GM12878 (cell line): ENCODE measurements around the gene PLEKHJ1. TPM values are rescaled to one million over a fixed set of nuclear protein-coding genes. Genes with fewer than 3 reads are reported as not detected.
A peak's percentile ranks its signal among the peaks of the same experiment; 100 is the strongest.

Experiments
- E2F8 ChIP-seq: fragments of 450-650 bp; IDR thresholded peaks from 2 replicates; pipeline ENCODE4 v1.6.1; 2018; ENCODE audit warnings: mild to moderate bottlenecking, low read depth, moderate library complexity; ENCODE audit not compliant: partially characterized antibody
- EP300 ChIP-seq, 2 experiments: fragments of 150-350 bp in 1 of 2; IDR thresholded peaks; 2 replicates each; pipeline ENCODE4 v1.6.1; 2011 to 2012; ENCODE audit warnings: low read depth in 2 of 2, low read length in 2 of 2, borderline replicate concordance in 1 of 2, improper control_type of control experiment in 1 of 2, inconsistent platforms in 1 of 2; ENCODE audit not compliant: control insufficient read depth in 1 of 2
- ETV6 ChIP-seq, 2 experiments: fragments of 450-650 bp in 1 of 2; IDR thresholded peaks in 1 of 2; conservative IDR thresholded peaks in 1 of 2; 2 replicates each; pipeline ENCODE4 v1.6.1; 2014; ENCODE audit warnings: antibody characterized with exemption in 1 of 2, borderline replicate concordance in 1 of 2, low read depth in 1 of 2, mild to moderate bottlenecking in 1 of 2, moderate library complexity in 1 of 2
- FOXK2 ChIP-seq: fragments of 450-650 bp; IDR thresholded peaks from 2 replicates; pipeline ENCODE4 v1.6.1; 2017; ENCODE audit warnings: mild to moderate bottlenecking, moderate library complexity
- GABPA ChIP-seq: IDR thresholded peaks from 2 replicates; pipeline ENCODE4 v1.6.1; 2014; ENCODE audit warnings: antibody characterized with exemption, low read depth, mild to moderate bottlenecking, inconsistent platforms
- HDGF ChIP-seq: fragments of 450-650 bp; IDR thresholded peaks from 2 replicates; pipeline ENCODE4 v1.6.1; 2016; ENCODE audit warnings: antibody characterized with exemption
- MTA2 ChIP-seq: fragments of 450-650 bp; IDR thresholded peaks from 2 replicates; pipeline ENCODE4 v1.6.1; 2016; ENCODE audit warnings: low read depth, mild to moderate bottlenecking, moderate library complexity
- NFIC ChIP-seq: IDR thresholded peaks from 2 replicates; pipeline ENCODE4 v1.6.1; 2012; ENCODE audit warnings: low read depth, mild to moderate bottlenecking, inconsistent platforms, low read length, moderate library complexity
- NR2C1 ChIP-seq: fragments of 450-650 bp; IDR thresholded peaks from 2 replicates; pipeline ENCODE4 v1.6.1; 2017; ENCODE audit warnings: antibody characterized with exemption, mild to moderate bottlenecking, moderate library complexity
- PML ChIP-seq: IDR thresholded peaks from 2 replicates; pipeline ENCODE4 v1.6.1; 2012; ENCODE audit warnings: low read length, inconsistent platforms
- POLR2AphosphoS2 ChIP-seq: IDR thresholded peaks from 2 replicates; pipeline ENCODE4 v1.6.1; 2011; ENCODE audit warnings: low read depth, mild to moderate bottlenecking, low read length, improper control_type of control experiment, moderate library complexity
- RB1 ChIP-seq: fragments of 450-650 bp; formaldehyde crosslinking; IDR thresholded peaks from 2 replicates; pipeline ENCODE4 v1.6.1; 2017; ENCODE audit warnings: mild to moderate bottlenecking, borderline replicate concordance
- RFX5 ChIP-seq: IDR thresholded peaks from 2 replicates; pipeline ENCODE4 v1.6.1; 2011; ENCODE audit warnings: low read depth, low read length, improper control_type of control experiment
- RUNX3 ChIP-seq: IDR thresholded peaks from 2 replicates; pipeline ENCODE4 v1.6.1; 2012; ENCODE audit warnings: low read length, inconsistent platforms
- SMAD1 ChIP-seq: fragments of 450-650 bp; IDR thresholded peaks from 2 replicates; pipeline ENCODE4 v1.6.1; 2018; ENCODE audit warnings: mild to moderate bottlenecking, low read depth; ENCODE audit not compliant: partially characterized antibody
- SREBF2 ChIP-seq: IDR thresholded peaks from 2 replicates; pipeline ENCODE4 v1.6.1; 2012; ENCODE audit warnings: mild to moderate bottlenecking, low read length
- SRF ChIP-seq, 2 experiments: IDR thresholded peaks; 2 replicates each; pipeline ENCODE4 v1.6.1; 2011; ENCODE audit warnings: low read depth in 2 of 2, low read length in 2 of 2, mild to moderate bottlenecking in 1 of 2, moderate library complexity in 1 of 2
- TCF7 ChIP-seq: IDR thresholded peaks from 2 replicates; pipeline ENCODE4 v1.6.1; 2014; ENCODE audit warnings: antibody characterized with exemption, borderline replicate concordance
- YY1 ChIP-seq: IDR thresholded peaks from 2 replicates; pipeline ENCODE4 v1.6.1; 2011; ENCODE audit warnings: low read depth, mild to moderate bottlenecking, low read length
- polyA plus RNA-seq, 11 experiments: library from polyadenylated mRNA; depleted of rRNA in 4 of 11; unstranded in 6 of 11; stranded (reverse) in 5 of 11; fragments of >200 nt; fragmentation: Nextera tagmentation in 4 of 11; fragmentation: Illumina TruSeq in 1 of 11; extraction: Ambion mirVana in 4 of 11; extraction: Trizol in 1 of 11; gene quantifications; 1 replicate in 1 of 11; 2 replicates in 10 of 11; pipeline versions ENCODE4 v1.2.1 to v1.2.3, GENCODE V29; 2011 to 2016; ENCODE audit warnings: inconsistent platforms in 2 of 11, missing spikeins in 2 of 11, low read depth in 1 of 11
- total RNA-seq, 4 experiments: library from RNA; depleted of rRNA in 3 of 4; stranded (reverse); fragments of >200 nt in 3 of 4; fragmentation: Illumina TruSeq in 1 of 4; extraction: Trizol in 1 of 4; gene quantifications; 2 replicates each; pipeline versions ENCODE4 v1.2.1 to v1.2.3, GENCODE V29; 2013 to 2021
- TF ChIP-seq, protein P1 (sequence below): fragments of 450-650 bp; IDR thresholded peaks from 2 replicates; pipeline ENCODE4 v1.6.1; 2016; ENCODE audit warnings: mild to moderate bottlenecking, moderate library complexity, borderline replicate concordance
- TF ChIP-seq, protein P2 (sequence below): fragments of 450-650 bp; conservative IDR thresholded peaks from 2 replicates; pipeline ENCODE4 v1.6.1; 2017; ENCODE audit warnings: mild to moderate bottlenecking, moderate library complexity

Gene PLEKHJ1
- total and polyA plus RNA-seq, 10 of the 15 experiments (the other 5 are each of a cell fraction or from before 2014, with no cell fraction given), result 1.3 to 133 (median 75.0) TPM

- no peak for TF ChIP-seq ETV6 (conservative IDR thresholded peaks at IDR 0.05 in 1 of 2, IDR thresholded peaks at IDR 0.05 in 1 of 2; ENCODE audit: borderline replicate concordance in 1 of 2, low read depth in 1 of 2)
- TF ChIP-seq, protein P1, sequence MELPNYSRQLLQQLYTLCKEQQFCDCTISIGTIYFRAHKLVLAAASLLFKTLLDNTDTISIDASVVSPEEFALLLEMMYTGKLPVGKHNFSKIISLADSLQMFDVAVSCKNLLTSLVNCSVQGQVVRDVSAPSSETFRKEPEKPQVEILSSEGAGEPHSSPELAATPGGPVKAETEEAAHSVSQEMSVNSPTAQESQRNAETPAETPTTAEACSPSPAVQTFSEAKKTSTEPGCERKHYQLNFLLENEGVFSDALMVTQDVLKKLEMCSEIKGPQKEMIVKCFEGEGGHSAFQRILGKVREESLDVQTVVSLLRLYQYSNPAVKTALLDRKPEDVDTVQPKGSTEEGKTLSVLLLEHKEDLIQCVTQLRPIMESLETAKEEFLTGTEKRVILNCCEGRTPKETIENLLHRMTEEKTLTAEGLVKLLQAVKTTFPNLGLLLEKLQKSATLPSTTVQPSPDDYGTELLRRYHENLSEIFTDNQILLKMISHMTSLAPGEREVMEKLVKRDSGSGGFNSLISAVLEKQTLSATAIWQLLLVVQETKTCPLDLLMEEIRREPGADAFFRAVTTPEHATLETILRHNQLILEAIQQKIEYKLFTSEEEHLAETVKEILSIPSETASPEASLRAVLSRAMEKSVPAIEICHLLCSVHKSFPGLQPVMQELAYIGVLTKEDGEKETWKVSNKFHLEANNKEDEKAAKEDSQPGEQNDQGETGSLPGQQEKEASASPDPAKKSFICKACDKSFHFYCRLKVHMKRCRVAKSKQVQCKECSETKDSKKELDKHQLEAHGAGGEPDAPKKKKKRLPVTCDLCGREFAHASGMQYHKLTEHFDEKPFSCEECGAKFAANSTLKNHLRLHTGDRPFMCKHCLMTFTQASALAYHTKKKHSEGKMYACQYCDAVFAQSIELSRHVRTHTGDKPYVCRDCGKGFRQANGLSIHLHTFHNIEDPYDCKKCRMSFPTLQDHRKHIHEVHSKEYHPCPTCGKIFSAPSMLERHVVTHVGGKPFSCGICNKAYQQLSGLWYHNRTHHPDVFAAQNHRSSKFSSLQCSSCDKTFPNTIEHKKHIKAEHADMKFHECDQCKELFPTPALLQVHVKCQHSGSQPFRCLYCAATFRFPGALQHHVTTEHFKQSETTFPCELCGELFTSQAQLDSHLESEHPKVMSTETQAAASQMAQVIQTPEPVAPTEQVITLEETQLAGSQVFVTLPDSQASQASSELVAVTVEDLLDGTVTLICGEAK, result no peak
- TF ChIP-seq NR2C1, result no peak; the same call in 1 of the 2 replicates
- TF ChIP-seq POLR2AphosphoS2, result peak; percentile 100
- no peak for TF ChIP-seq FOXK2
- TF ChIP-seq E2F8, result no peak
- TF ChIP-seq RUNX3, result peak; percentile 49; the same call in 1 of the 2 replicates
- peak; percentile 94 for TF ChIP-seq SMAD1
- TF ChIP-seq YY1, result peak; percentile 100
- no peak for TF ChIP-seq NFIC
- no peak for TF ChIP-seq MTA2
- no peak for TF ChIP-seq EP300 (IDR thresholded peaks at IDR 0.05; ENCODE audit: borderline replicate concordance in 1 of 2, control insufficient read depth in 1 of 2, low read depth in 2 of 2, low read length in 2 of 2)
- peak; percentile 99 for TF ChIP-seq PML
- TF ChIP-seq RFX5, result peak; percentile 69; the same call in 1 of the 2 replicates
- peak; percentile 62; the same call in 1 of the 2 replicates for TF ChIP-seq HDGF
- TF ChIP-seq SREBF2, result no peak
- no peak for TF ChIP-seq GABPA
- TF ChIP-seq RB1, result peak; percentile 47; the same call in 1 of the 2 replicates
- TF ChIP-seq, protein P2, sequence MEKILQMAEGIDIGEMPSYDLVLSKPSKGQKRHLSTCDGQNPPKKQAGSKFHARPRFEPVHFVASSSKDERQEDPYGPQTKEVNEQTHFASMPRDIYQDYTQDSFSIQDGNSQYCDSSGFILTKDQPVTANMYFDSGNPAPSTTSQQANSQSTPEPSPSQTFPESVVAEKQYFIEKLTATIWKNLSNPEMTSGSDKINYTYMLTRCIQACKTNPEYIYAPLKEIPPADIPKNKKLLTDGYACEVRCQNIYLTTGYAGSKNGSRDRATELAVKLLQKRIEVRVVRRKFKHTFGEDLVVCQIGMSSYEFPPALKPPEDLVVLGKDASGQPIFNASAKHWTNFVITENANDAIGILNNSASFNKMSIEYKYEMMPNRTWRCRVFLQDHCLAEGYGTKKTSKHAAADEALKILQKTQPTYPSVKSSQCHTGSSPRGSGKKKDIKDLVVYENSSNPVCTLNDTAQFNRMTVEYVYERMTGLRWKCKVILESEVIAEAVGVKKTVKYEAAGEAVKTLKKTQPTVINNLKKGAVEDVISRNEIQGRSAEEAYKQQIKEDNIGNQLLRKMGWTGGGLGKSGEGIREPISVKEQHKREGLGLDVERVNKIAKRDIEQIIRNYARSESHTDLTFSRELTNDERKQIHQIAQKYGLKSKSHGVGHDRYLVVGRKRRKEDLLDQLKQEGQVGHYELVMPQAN, result peak; percentile 88
- TF ChIP-seq TCF7, result no peak
- 0 out of 4 replicates have a peak, but pooled peaks of 1 of the 2 experiments have one; percentile 19 for TF ChIP-seq SRF (IDR thresholded peaks at IDR 0.05; ENCODE audit: low read depth in 2 of 2, low read length in 2 of 2)
Observed at GRCh38 chr19:2269244-2270156, 33.4 kb upstream of the PLEKHJ1 start (continued).
